DMS114 treated with DMSO at 0.1 percent for 48 hours (cell line): Measurements from ENCODE around the gene ATP6V0A1.
A peak's percentile ranks its signal among the peaks of the same experiment; 100 is the strongest.
"Not testable (repeated sequence)": the region's sequence is repeated elsewhere in the genome, so short reads cannot be mapped to it uniquely, and the experiment has no call there.

Source experiments
- DNase-seq: peaks from one replicate; lab custom pipeline; 2025; ENCODE audit not compliant: unreplicated experiment; lab: John Stamatoyannopoulos, UW

The ATP6V0A1 gene

GRCh38 chr17:42555961-42556617, 97.4 kb downstream of the ATP6V0A1 start:
- DNase-seq, result not testable (repeated sequence)

- DNase-seq, result no peak
Observed at GRCh38 chr17:42559075-42559474, 100.4 kb downstream of the ATP6V0A1 start.

- no peak for DNase-seq
Observed at GRCh38 chr17:42560246-42560645, 101.6 kb downstream of the ATP6V0A1 start.

GRCh38 chr17:42561897-42562387, 103.3 kb downstream of the ATP6V0A1 start, which contains the start of gene COASY:
Gene COASY (plus strand): TSS chr17:42562148. CDS start chr17:42562623, 475 bp downstream.
- peak; percentile 77 for DNase-seq

- DNase-seq, result no peak
Observed at GRCh38 chr17:42562388-42563142, 103.9 kb downstream of the ATP6V0A1 start.

GRCh38 chr17:42563143-42563509, 104.4 kb downstream of the ATP6V0A1 start:
- no peak for DNase-seq

GRCh38 chr17:42563543-42563942, 104.9 kb downstream of the ATP6V0A1 start:
- DNase-seq, result no peak

- no peak for DNase-seq
Observed at GRCh38 chr17:42563950-42564349, 105.3 kb downstream of the ATP6V0A1 start.

- no peak for DNase-seq
Observed at GRCh38 chr17:42564815-42565522, 106.3 kb downstream of the ATP6V0A1 start.

- no peak for DNase-seq
Observed at GRCh38 chr17:42565523-42566214, 107.0 kb downstream of the ATP6V0A1 start.

GRCh38 chr17:42566215-42566882, 107.7 kb downstream of the ATP6V0A1 start:
- no peak for DNase-seq

GRCh38 chr17:42566883-42567573, 108.3 kb downstream of the ATP6V0A1 start, which contains the start of gene MLX:
Gene MLX (plus strand): TSS chr17:42567100. CDS start chr17:42567125, 25 bp downstream.
- peak; percentile 64 for DNase-seq

- no peak for DNase-seq
Observed at GRCh38 chr17:42568341-42569111, 109.8 kb downstream of the ATP6V0A1 start.

- no peak for DNase-seq
Observed at GRCh38 chr17:42571435-42572225, 113.0 kb downstream of the ATP6V0A1 start.
